Astrocyte of the spinal cord (primary cell): Measurements from ENCODE around the gene MRGPRE.

Experiments
- DNase-seq: peaks from one replicate; pipeline ENCODE4 v3.0.0; 2011; ENCODE audit warnings: low read depth, low spot score
- H3K4me3 ChIP-seq: 2 replicates; pipeline ENCODE4 v1.5.1; 2011; ENCODE audit warnings: low read depth, mild to moderate bottlenecking, low read length, moderate library complexity
- in situ Hi-C: cut with HindIII; loops from 2 replicates; pipeline ENCODE4 v1.10.0; 2017; ENCODE audit warnings: low sequenced_read_pairs
- TF ChIP-seq, protein P1 (sequence below): IDR thresholded peaks from 2 replicates; pipeline ENCODE4 v1.5.1; 2012; ENCODE audit warnings: low read depth, mild to moderate bottlenecking, low read length, inconsistent platforms

The MRGPRE gene

GRCh38 chr11:3180869-3181268, 51.3 kb downstream of the MRGPRE start:
- TF ChIP-seq, protein P1, sequence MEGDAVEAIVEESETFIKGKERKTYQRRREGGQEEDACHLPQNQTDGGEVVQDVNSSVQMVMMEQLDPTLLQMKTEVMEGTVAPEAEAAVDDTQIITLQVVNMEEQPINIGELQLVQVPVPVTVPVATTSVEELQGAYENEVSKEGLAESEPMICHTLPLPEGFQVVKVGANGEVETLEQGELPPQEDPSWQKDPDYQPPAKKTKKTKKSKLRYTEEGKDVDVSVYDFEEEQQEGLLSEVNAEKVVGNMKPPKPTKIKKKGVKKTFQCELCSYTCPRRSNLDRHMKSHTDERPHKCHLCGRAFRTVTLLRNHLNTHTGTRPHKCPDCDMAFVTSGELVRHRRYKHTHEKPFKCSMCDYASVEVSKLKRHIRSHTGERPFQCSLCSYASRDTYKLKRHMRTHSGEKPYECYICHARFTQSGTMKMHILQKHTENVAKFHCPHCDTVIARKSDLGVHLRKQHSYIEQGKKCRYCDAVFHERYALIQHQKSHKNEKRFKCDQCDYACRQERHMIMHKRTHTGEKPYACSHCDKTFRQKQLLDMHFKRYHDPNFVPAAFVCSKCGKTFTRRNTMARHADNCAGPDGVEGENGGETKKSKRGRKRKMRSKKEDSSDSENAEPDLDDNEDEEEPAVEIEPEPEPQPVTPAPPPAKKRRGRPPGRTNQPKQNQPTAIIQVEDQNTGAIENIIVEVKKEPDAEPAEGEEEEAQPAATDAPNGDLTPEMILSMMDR = no peak
- in situ Hi-C loops = no loop called here
- DNase-seq = no peak
- H3K4me3 ChIP-seq = no peak overlapping the region

- TF ChIP-seq, protein P1 = no peak
- no peak overlapping the region for H3K4me3 ChIP-seq
- DNase-seq = peak; percentile 32
- in situ Hi-C loops = no loop called here
Measured at GRCh38 chr11:3178349-3178748, 53.9 kb downstream of the MRGPRE start.

DNA sequence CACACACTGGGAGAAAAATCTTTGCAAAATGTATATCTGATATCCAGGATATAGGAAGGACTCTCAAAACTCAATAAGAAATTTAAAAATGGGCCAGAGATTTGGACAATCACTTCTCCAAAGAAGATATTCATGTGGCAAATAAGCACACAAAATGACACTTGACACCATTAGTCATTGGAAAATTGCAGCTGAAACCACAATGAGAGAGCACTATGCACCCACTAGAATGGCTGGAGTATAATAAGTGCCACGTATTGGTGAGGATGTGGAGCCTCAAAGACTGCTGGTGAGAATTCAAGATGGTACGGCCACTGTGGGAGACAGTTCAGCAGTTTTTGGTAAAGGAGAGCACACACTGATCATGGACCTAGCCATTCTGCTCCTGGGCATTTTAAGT, 54.3 kb downstream of the MRGPRE start:
- in situ Hi-C loops = no loop called here
- H3K4me3 ChIP-seq = no peak overlapping the region
- peak; percentile 22 for DNase-seq
- TF ChIP-seq, protein P1 = no peak
